Neuronal stem cell (in vitro differentiated cells): ENCODE results near the gene PTDSS2.
A peak's percentile ranks its signal among the peaks of the same experiment; 100 is the strongest.

Experiments used
- DNase-seq: peaks from one replicate; pipeline ENCODE4 v3.0.0-alpha.2; 2013; ENCODE audit warnings: low spot score
- H2AFZ ChIP-seq: one replicate; pipeline ENCODE4 v1.6.1; 2013; ENCODE audit warnings: mild to moderate bottlenecking, low read length, inconsistent platforms
- H2AK5ac ChIP-seq: 2 replicates; pipeline ENCODE4 v1.6.1; 2013; ENCODE audit warnings: low read depth, mild to moderate bottlenecking, inconsistent platforms, low read length, moderate library complexity, mixed read lengths
- H2BK120ac ChIP-seq: 2 replicates; pipeline ENCODE4 v1.6.1; 2013; ENCODE audit warnings: low read depth, mild to moderate bottlenecking, inconsistent platforms, low read length, moderate library complexity, mixed read lengths
- H2BK12ac ChIP-seq: one replicate; pipeline ENCODE4 v1.6.1; 2013; ENCODE audit warnings: low read length, inconsistent platforms
- H2BK15ac ChIP-seq: 2 replicates; pipeline ENCODE4 v1.6.1; 2013; ENCODE audit warnings: mild to moderate bottlenecking, low read length, inconsistent platforms, mixed read lengths
- H2BK5ac ChIP-seq: one replicate; pipeline ENCODE4 v1.6.1; 2013; ENCODE audit warnings: inconsistent platforms, mild to moderate bottlenecking, low read length, moderate library complexity
- H3K14ac ChIP-seq: one replicate; pipeline ENCODE4 v1.6.1; 2013; ENCODE audit warnings: low read length, inconsistent platforms
- H3K18ac ChIP-seq: 2 replicates; pipeline ENCODE4 v1.6.1; 2013; ENCODE audit warnings: low read length, inconsistent platforms
- H3K23ac ChIP-seq: 2 replicates; pipeline ENCODE4 v1.6.1; 2013; ENCODE audit warnings: low read depth, mild to moderate bottlenecking, mixed read lengths, low read length, inconsistent platforms; ENCODE audit not compliant: poor library complexity
- H3K27ac ChIP-seq: replicated peaks from 3 replicates; pipeline ENCODE4 v1.5.1; 2013; ENCODE audit warnings: low read length, inconsistent platforms
- H3K27me3 ChIP-seq, 3 experiments: 2 replicates each; pipeline ENCODE4 v1.6.1; 2013; ENCODE audit warnings: low read length in 3 of 3, mild to moderate bottlenecking in 2 of 3, inconsistent platforms in 1 of 3, low read depth in 1 of 3, mixed read lengths in 1 of 3, moderate library complexity in 1 of 3; ENCODE audit not compliant: control insufficient read depth in 3 of 3, insufficient read depth in 3 of 3
- H3K36me3 ChIP-seq, 2 donors: replicated peaks in 1 of 2; 2 replicates each; pipeline ENCODE4 v1.6.1; 2013; ENCODE audit warnings: low read length in 2 of 2; ENCODE audit not compliant: control insufficient read depth in 2 of 2, insufficient read depth in 2 of 2
- H3K4ac ChIP-seq: 2 replicates; pipeline ENCODE4 v1.6.1; 2013; ENCODE audit warnings: inconsistent platforms, mild to moderate bottlenecking, low read length, moderate library complexity
- H3K4me1 ChIP-seq, 2 donors: 1 replicate in 1 of 2; 2 replicates in 1 of 2; pipeline ENCODE4 v1.6.1; 2013; ENCODE audit warnings: low read length in 2 of 2, low read depth in 1 of 2; ENCODE audit not compliant: control insufficient read depth in 2 of 2, insufficient read depth in 1 of 2
- H3K4me2 ChIP-seq: one replicate; pipeline ENCODE4 v1.6.1; 2013; ENCODE audit warnings: mild to moderate bottlenecking, low read length, inconsistent platforms; ENCODE audit not compliant: insufficient read depth, poor library complexity, severe bottlenecking
- H3K4me3 ChIP-seq, 2 donors: 2 replicates each; pipeline ENCODE4 v1.5.1; 2013; ENCODE audit warnings: low read length in 2 of 2, mild to moderate bottlenecking in 2 of 2, inconsistent platforms in 1 of 2, moderate library complexity in 1 of 2
- H3K79me1 ChIP-seq: one replicate; pipeline ENCODE4 v1.6.1; 2013; ENCODE audit warnings: low read depth, mild to moderate bottlenecking, inconsistent platforms, low read length, moderate library complexity
- H3K9ac ChIP-seq: one replicate; pipeline ENCODE4 v1.6.1; 2013; ENCODE audit warnings: mild to moderate bottlenecking, low read depth, low read length, inconsistent platforms; ENCODE audit not compliant: poor library complexity
- H3K9me3 ChIP-seq, 2 donors: replicated peaks in 1 of 2; 2 replicates each; pipeline versions ENCODE3 to v1.6.1; 2013; ENCODE audit warnings: low read length in 2 of 2, mild to moderate bottlenecking in 2 of 2, inconsistent platforms in 1 of 2, low read depth in 1 of 2, mixed read lengths in 1 of 2, moderate library complexity in 1 of 2; ENCODE audit not compliant: control insufficient read depth in 2 of 2, insufficient read depth in 1 of 2
- H4K8ac ChIP-seq: one replicate; pipeline ENCODE4 v1.6.1; 2013; ENCODE audit warnings: low read depth, mild to moderate bottlenecking, inconsistent platforms, low read length, moderate library complexity
- H4K91ac ChIP-seq: one replicate; pipeline ENCODE4 v1.6.1; 2013; ENCODE audit warnings: low read length, low read depth, mild to moderate bottlenecking, inconsistent platforms; ENCODE audit not compliant: poor library complexity
- WGBS, 2 donors: extraction: QIAGEN DNeasy Blood & Tissue Kit; methylation state at CpG; one replicate each; pipeline ENCODE4 v1.1.7; 2013; ENCODE audit warnings: missing lambda C conversion rate in 2 of 2, mixed read lengths in 1 of 2; ENCODE audit not compliant: insufficient read length in 2 of 2, insufficient replicate concordance in 1 of 2; ENCODE audit errors: extremely low coverage in 2 of 2; 5-methylcytosine and 5-hydroxymethylcytosine counted together

Gene PTDSS2

DNA sequence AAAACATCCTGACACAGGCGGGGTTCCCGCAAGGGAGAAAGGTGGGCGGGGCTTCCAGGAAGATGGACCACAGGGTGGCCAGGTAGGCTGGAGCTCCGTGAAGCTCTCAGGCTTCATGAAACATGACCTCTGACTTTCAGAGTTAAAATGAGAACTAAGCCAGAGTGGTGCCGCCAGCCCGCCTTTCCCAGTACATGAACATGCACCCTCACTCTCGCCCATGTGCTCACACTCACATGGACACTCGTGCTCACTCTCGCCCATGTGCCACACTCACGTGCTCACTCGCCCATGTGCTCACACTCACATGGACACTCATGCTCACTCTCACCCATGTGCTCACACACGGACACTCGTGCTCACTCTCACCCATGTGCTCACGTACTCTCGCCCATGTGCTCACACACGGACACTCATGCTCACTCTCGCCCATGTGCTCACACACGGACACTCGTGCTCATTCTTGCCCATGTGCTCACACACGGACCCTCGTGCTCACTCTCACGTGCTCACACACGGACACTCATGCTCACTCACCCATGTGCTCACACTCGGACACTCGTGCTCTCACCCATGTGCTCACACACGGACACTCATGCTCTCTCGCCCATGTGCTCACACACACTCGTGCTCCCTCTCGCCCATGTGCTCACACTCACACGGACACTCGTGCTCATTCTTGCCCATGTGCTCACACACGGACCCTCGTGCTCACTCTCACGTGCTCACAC lies 46.9 kb downstream of the PTDSS2 start:
- Histone ChIP-seq H3K27ac (no peak overlapping the region), H3K4me1 (no peaks in the 10 kb centered on the region), H2BK12ac (no peak overlapping the region), H3K23ac (no peak overlapping the region), H4K8ac (peak overlapping the region; percentile 84), H2AK5ac (no peak overlapping the region), H3K9ac (no peak overlapping the region), H2AFZ (no peak overlapping the region), H2BK120ac (no peak overlapping the region), H3K36me3 (peaks cover 63 to 87% of the 10 kb centered on the region in 2 donors), H4K91ac (no peak overlapping the region), H2BK15ac (no peak overlapping the region), H3K79me1 (peaks cover 18% of the 10 kb centered on the region), H3K14ac (no peak overlapping the region), H3K4me2 (no peak overlapping the region), H3K27me3 (no peaks in the 10 kb centered on the region), H2BK5ac (no peak overlapping the region), H3K4ac (no peak overlapping the region), H3K9me3 (peaks cover 0 to 17% of the 10 kb centered on the region in 2 donors), H3K18ac (no peak overlapping the region), H3K4me3 (peak overlapping the region in 1 of 2 donors; percentile 27)
- no peak for DNase-seq
- no CpG with 5 or more reads among the region's 34 CpGs for WGBS, 2 donors

DNA sequence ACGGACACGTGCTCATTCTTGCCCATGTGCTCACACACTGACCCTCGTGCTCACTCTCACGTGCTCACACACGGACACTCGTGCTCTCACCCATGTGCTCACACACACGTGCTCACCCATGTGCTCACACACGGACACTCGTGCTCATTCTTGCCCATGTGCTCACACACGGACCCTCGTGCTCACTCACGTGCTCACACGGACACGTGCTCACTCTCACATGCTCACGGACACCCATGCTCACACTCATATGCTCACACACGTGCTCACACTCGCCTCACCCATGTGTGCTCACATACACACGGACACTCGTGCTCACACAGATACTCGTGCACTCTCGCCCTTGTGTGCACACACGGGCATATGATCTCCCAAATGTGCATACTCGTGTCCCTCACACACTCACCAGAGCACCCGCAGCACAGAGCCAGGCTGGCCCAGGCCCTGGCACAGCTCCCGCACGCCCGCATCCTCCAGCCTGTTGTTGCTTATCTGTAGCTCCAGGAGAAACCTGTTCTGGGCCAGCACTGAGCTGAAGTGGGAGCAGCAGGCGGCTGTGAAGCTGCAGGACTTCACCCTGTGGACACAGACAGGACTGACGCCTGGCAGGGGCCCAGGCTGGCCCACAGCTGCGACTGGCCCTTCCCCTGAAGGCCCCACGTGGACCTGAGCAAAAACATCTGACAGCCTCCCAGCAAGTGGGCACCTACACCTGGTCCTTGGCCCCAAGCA lies 47.7 kb downstream of the PTDSS2 start:
- Histone ChIP-seq H2BK120ac (no peak overlapping the region), H3K9me3 (peaks cover 0 to 17% of the 10 kb centered on the region in 2 donors), H3K27ac (no peak overlapping the region), H3K27me3 (no peaks in the 10 kb centered on the region), H2BK15ac (no peak overlapping the region), H2BK5ac (peak overlapping the region; percentile 48), H3K9ac (no peak overlapping the region), H3K14ac (no peak overlapping the region), H2AFZ (no peak overlapping the region), H4K8ac (peak overlapping the region; percentile 84), H3K79me1 (peaks cover 22% of the 10 kb centered on the region), H3K23ac (no peak overlapping the region), H3K18ac (peak overlapping the region; percentile 60), H3K4ac (no peak overlapping the region), H2AK5ac (no peak overlapping the region), H4K91ac (no peak overlapping the region), H3K4me2 (no peak overlapping the region), H3K36me3 (peaks cover 61 to 89% of the 10 kb centered on the region in 2 donors), H3K4me3 (peak overlapping the region in 1 of 2 donors; percentile 27), H2BK12ac (no peak overlapping the region), H3K4me1 (no peaks in the 10 kb centered on the region)
- no CpG with 5 or more reads among the region's 31 CpGs for WGBS, 2 donors
- DNase-seq: no peak

DNA sequence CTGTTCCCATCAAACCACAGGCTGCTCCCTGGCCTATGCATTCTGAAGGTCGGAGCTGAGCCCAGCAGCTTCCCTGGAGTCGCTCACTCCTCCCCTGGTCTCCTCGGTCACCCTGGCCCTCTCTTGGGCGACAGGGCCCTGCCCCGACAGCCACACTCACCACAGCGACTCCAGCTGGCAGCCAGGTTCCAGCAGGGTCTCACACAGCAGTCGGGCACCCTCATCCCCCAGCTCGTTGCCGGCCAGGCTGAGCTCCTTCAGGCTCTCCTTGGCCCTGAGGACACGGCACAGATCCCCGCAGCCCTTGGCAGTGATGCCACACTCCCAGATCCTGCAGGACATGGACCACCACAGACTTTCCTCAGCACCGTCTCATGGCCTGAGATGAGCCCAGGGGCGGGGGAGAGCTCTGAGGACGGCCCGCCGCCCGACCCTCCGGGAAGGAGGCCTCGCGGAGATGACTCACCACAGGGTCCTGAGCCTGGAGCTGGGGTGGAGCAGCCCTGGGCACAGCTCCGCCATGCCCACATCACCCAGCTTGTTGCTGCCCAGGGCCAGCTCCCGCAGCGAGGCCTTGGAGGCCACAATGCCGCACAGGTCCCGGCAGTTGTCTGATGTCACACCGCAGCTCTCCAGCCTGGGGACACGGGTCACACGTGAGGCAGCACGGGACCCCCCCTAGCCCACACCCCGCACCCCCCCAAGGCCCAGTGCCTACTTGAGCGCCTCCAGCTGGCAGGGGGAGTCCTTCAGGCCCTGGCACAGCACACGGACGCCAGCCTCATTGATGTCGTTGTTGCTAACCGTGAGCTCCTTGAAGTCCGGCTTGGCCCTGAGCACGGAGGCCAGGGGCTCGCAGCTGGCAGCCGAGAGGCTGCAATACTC lies 48.5 kb downstream of the PTDSS2 start:
- Histone ChIP-seq H3K18ac (no peak overlapping the region), H2BK5ac (peak overlapping the region; percentile 48), H3K4ac (peak overlapping the region; percentile 23), H4K91ac (no peak overlapping the region), H3K9ac (no peak overlapping the region), H2BK12ac (no peak overlapping the region), H2BK120ac (no peak overlapping the region), H3K23ac (no peak overlapping the region), H2AFZ (no peak overlapping the region), H3K27ac (no peak overlapping the region), H3K4me3 (no peak overlapping the region), H3K14ac (no peak overlapping the region), H2AK5ac (peak overlapping the region; percentile 46), H3K36me3 (peaks cover 61 to 86% of the 10 kb centered on the region in 2 donors), H3K27me3 (no peaks in the 10 kb centered on the region), H3K9me3 (peaks cover 0 to 17% of the 10 kb centered on the region in 2 donors), H2BK15ac (no peak overlapping the region), H3K79me1 (peaks cover 25% of the 10 kb centered on the region), H3K4me2 (no peak overlapping the region), H4K8ac (no peak overlapping the region), H3K4me1 (no peaks in the 10 kb centered on the region)
- no CpG with 5 or more reads among the region's 39 CpGs for WGBS, 2 donors
- DNase-seq: no peak
